Urinary bladder (tissue), 4 donors: ENCODE measurements around the gene SORT1. TPM values are rescaled to one million over a fixed set of nuclear protein-coding genes. Genes with fewer than 3 reads are reported as not detected.

ENCODE experiments used
- DNase-seq: peaks from one replicate; pipeline ENCODE4 v3.0.0-alpha.2; 2015; ENCODE audit errors: extremely low spot score
- H3K27ac ChIP-seq: one replicate; pipeline ENCODE4 v1.5.1; 2013; ENCODE audit warnings: low read depth, mild to moderate bottlenecking, moderate library complexity
- H3K36me3 ChIP-seq: one replicate; pipeline ENCODE4 v1.6.1; 2013; ENCODE audit warnings: mild to moderate bottlenecking, moderate library complexity; ENCODE audit not compliant: insufficient read depth
- H3K4me1 ChIP-seq: one replicate; pipeline ENCODE4 v1.6.1; 2013; ENCODE audit warnings: mild to moderate bottlenecking, moderate library complexity; ENCODE audit not compliant: insufficient read depth
- H3K4me3 ChIP-seq: one replicate; pipeline ENCODE4 v1.5.1; 2013; ENCODE audit warnings: low read depth, low read length
- WGBS: extraction: QIAGEN DNeasy Blood & Tissue Kit; methylation state at CpG from one replicate; pipeline ENCODE4 v1.1.7; 2013; 5-methylcytosine and 5-hydroxymethylcytosine counted together
- polyA plus RNA-seq: library from polyadenylated mRNA; stranded (reverse); fragments of 200-250 nt; gene quantifications from one replicate; pipeline ENCODE4 v1.2.3, GENCODE V29; 2013
- total RNA-seq: library from RNA; depleted of rRNA; stranded (reverse); fragments of >200 nt; gene quantifications from one replicate; pipeline ENCODE4 v1.2.3, GENCODE V29; 2014
- donor health status: healthy with polysubstance abuse.
- donor health status: healthy.

Gene SORT1
- total and polyA plus RNA-seq, 2 donors = 26.5 to 30.6 TPM

DNA sequence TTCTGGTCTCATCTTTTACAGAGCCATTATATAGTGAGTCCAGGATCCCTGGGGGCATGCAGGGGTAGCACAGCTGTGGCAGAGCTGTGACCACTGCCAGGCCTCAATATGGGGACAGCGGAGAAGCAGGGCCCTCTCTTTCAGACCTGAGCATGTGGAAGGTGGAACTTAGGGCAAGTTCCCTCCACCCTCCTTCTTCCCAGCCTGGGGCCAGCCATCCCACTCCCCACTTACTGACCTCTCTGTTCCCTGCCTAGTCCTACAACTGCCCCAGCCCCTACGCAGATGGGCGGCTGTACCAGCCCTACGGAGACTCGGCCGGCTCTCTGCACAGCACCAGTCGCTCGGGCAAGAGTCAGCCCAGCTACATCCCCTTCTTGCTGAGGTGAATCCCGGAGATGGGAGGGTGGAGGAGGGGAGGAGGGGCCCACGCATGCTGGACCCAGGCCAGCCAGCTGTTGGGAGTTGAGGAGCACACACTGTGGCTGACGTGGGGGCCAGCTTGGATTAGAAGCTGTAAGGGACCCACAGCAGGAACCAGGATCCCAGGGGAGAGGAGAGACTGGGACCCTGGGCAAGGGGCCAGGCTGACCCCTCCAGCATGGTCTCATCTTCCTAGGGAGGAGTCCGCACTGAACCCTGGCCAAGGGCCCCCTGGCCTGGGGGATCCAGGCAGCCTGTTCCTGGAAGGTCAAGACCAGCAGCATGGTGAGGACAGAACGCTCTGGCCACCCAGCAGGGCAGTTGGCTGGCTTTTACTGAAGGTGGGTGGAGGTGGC is 125.5 kb downstream of the SORT1 start:
- H3K4me3 ChIP-seq = no peak overlapping the region
- H3K27ac ChIP-seq = no peak overlapping the region
- no peaks in the 10 kb centered on the region for H3K4me1 ChIP-seq
- no peak for DNase-seq
- no peaks in the 10 kb centered on the region for H3K36me3 ChIP-seq
- 80% methylated on average over 13 of the region's 13 CpGs for WGBS

DNA sequence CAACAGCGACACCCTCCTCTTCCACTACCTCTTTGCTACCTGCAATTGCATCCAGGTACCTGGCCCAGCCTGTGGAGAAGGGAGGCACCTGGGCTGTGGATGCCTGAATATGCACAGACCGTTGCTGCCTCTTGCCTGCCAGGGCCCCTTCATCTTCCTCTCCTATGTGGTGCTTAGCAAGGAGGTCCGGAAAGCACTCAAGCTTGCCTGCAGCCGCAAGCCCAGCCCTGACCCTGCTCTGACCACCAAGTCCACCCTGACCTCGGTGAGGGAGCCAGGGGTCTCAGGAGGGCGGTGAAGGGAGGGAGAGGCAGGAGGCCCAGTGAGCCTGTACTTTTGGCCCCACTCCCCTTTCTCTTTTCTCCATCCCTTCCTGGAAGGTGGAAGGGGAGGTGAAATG is 126.3 kb downstream of the SORT1 start:
- Histone ChIP-seq H3K27ac (no peak overlapping the region), H3K4me3 (no peak overlapping the region), H3K36me3 (no peaks in the 10 kb centered on the region), H3K4me1 (no peaks in the 10 kb centered on the region)
- no peak for DNase-seq
- WGBS = 88% methylated on average over 6 of the region's 6 CpGs

DNA sequence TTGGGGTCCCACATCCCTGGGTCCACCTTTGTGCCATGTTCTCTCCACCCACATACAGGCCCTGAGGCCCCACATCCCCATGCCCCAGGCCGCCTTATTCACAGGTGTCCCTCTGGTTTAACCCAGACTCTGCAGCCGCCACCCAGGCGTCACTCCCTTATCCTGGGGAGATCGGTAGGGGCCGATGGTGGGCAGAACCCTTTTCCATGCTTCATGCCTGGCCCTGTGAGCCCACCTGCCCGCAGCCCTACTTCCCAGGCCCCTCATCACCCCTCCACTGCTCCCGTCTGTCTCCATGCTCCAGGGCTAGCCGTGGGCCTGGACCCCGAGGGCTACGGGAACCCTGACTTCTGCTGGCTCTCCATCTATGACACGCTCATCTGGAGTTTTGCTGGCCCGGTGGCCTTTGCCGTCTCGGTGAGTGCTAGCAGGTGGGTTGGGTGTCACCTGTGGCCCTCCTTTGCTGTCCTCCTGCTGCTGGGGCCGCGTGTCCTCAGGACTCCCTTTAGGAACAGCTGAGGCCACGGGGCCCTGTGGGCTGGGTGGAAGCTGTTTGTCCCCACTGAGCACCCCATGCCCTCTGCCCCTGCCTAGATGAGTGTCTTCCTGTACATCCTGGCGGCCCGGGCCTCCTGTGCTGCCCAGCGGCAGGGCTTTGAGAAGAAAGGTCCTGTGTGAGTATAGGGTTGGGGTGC is 126.9 kb downstream of the SORT1 start:
- Histone ChIP-seq H3K27ac (no peak overlapping the region), H3K4me1 (no peaks in the 10 kb centered on the region), H3K4me3 (no peak overlapping the region), H3K36me3 (no peaks in the 10 kb centered on the region)
- 95% methylated on average over 20 of the region's 20 CpGs for WGBS
- no peak for DNase-seq

DNA sequence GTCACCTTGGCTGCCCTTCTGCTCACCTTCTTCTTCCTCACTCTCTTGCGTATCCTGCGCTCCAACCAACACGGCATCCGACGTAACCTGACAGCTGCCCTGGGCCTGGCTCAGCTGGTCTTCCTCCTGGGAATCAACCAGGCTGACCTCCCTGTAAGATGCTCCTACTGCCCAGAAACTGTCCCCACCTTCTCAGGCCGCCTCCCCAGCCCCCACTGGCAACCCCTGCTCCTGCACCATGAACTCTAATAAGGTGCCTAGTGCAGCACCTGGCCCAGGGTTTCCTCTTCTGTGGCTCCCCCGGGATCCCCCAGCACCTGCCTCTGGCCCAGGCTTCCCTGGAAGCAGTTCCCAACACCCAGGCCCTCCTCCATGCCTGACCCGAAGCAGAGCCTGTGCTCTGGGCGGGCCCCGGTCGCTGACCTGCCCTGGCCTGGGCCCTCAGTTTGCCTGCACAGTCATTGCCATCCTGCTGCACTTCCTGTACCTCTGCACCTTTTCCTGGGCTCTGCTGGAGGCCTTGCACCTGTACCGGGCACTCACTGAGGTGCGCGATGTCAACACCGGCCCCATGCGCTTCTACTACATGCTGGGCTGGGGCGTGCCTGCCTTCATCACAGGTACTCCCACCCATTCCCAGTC is 127.6 kb downstream of the SORT1 start:
- no peak for DNase-seq
- Histone ChIP-seq H3K4me1 (no peaks in the 10 kb centered on the region), H3K36me3 (no peaks in the 10 kb centered on the region), H3K27ac (no peak overlapping the region), H3K4me3 (no peak overlapping the region)
- 95% methylated on average over 17 of the region's 17 CpGs for WGBS

DNA sequence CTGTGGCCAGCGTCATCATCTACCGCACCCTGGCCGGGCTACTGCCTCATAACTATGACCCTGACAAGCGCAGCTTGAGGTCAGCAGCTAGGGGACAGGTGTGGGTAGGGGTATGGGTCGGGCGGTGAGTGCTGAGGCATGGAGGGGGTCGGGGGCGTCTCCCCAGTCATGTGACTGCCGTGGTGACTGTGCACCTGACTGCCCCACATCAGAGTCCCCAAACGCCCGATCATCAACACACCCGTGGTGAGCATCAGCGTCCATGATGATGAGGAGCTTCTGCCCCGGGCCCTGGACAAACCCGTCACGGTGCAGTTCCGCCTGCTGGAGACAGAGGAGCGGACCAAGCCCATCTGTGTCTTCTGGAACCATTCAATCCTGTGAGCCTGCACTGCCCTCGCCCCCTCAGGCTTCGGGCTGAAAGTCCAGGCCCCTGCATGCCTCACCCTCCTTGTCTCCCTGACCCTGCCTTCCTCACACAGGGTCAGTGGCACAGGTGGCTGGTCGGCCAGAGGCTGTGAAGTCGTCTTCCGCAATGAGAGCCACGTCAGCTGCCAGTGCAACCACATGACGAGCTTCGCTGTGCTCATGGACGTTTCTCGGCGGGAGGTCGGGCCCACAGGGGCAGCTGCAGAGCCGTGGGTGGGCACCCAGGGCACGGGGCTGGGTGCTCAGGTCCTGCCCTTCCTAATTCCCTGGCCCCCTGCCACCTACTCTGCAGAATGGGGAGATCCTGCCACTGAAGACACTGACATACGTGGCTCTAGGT is 128.3 kb downstream of the SORT1 start:
- no peak overlapping the region for H3K4me3 ChIP-seq
- no peak overlapping the region for H3K27ac ChIP-seq
- H3K4me1 ChIP-seq = no peaks in the 10 kb centered on the region
- WGBS = 91% methylated on average over 33 of the region's 33 CpGs
- no peaks in the 10 kb centered on the region for H3K36me3 ChIP-seq
- no peak for DNase-seq

DNA sequence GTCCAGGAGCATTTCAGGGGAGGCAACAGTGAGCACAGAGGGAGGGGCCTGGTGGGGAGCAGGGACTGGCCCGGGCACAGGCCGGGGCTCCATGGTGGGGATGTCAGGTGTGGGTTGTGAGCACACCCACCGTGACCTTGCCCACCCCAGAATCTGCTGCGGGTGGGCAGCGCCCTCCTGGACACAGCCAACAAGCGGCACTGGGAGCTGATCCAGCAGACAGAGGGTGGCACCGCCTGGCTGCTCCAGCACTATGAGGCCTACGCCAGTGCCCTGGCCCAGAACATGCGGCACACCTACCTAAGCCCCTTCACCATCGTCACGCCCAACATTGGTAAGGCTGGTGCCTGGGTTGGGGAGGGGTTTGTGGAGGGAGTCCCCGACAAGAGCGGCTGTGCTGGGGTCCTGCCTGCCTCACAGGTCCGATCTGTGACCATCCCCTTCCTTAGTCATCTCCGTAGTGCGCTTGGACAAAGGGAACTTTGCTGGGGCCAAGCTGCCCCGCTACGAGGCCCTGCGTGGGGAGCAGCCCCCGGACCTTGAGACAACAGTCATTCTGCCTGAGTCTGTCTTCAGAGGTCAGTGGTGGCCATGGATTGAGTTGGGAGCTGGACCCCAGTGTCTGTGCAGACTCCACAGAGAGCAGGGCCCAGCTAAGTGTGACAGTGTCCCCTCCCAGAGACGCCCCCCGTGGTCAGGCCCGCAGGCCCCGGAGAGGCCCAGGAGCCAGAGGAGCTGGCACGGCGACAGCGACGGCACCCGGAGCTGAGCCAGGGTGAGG is 129.1 kb downstream of the SORT1 start:
- no peak overlapping the region for H3K27ac ChIP-seq
- WGBS = 92% methylated on average over 29 of the region's 29 CpGs
- no peaks in the 10 kb centered on the region for H3K4me1 ChIP-seq
- no peaks in the 10 kb centered on the region for H3K36me3 ChIP-seq
- H3K4me3 ChIP-seq = no peak overlapping the region
- no peak for DNase-seq

DNA sequence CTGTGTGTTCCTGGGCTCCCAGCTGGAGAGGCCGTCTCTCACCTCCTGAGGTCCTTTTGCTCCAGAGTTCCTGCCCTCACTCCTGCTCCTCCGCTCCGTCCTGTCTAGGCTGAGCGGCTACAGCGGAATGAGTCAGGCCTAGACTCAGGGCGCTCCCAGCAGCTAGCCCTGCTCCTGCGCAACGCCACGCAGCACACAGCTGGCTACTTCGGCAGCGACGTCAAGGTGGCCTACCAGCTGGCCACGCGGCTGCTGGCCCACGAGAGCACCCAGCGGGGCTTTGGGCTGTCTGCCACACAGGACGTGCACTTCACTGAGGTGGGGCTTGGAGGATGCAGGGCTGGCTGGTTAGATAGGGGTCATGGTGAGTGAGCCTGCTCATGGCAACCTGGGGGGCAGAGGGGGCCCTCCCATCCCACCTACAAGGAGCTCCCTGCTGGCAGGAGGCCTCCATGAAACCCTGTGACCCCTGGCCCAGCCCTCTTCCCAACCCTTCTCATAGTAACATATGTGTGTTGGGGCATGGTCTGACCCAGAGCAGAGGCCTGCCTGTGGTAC is 129.9 kb downstream of the SORT1 start:
- H3K4me1 ChIP-seq = no peaks in the 10 kb centered on the region
- no peak for DNase-seq
- 93% methylated on average over 17 of the region's 17 CpGs for WGBS
- no peak overlapping the region for H3K4me3 ChIP-seq
- H3K27ac ChIP-seq = no peak overlapping the region
- H3K36me3 ChIP-seq = no peaks in the 10 kb centered on the region

DNA sequence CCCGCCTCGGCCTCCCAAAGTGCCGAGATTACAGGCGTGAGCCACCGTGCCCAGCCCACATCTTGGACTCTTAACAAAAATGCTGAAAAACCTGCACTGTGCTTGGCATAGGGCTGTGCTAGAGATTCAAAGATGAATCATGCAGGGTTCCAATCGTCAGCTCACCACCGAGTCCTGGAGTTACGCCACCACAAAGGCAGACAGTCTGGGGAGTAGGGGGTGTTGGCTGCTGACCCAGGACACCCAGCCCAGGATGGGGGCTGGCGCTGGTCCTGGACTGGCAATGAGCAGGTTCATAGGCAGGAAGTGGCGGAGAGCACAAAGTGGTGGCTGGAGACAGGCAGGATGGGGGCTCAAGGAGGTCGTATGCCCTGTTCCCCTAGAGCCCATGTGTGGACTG is 130.8 kb downstream of the SORT1 start:
- no peak for DNase-seq
- Histone ChIP-seq H3K36me3 (no peaks in the 10 kb centered on the region), H3K4me1 (no peaks in the 10 kb centered on the region), H3K4me3 (no peak overlapping the region), H3K27ac (no peak overlapping the region)
- WGBS = 85% methylated on average over 11 of the region's 11 CpGs

DNA sequence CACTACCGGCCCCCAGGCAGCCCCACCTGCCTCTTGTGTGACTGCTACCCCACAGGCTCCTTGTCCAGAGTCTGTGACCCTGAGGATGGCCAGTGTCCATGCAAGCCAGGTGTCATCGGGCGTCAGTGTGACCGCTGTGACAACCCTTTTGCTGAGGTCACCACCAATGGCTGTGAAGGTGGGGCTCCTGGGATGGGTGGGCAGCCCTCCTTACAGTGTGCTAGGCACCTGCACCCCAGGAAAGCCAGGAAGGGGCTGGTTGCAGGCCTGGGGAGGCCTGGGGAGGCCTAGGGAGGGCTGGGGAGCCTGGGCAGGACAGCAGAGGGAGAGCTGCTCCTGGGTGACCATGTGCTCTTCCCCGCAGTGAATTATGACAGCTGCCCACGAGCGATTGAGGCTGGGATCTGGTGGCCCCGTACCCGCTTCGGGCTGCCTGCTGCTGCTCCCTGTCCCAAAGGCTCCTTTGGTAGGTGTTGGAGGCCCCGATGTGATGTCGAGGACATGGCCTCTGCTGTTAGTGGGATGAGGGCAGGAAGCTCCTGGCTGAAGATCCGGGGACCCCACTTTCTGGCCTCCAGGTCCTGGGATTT is 131.9 kb downstream of the SORT1 start:
- no peak overlapping the region for H3K4me3 ChIP-seq
- no peaks in the 10 kb centered on the region for H3K4me1 ChIP-seq
- 95% methylated on average over 13 of the region's 13 CpGs for WGBS
- no peaks in the 10 kb centered on the region for H3K36me3 ChIP-seq
- H3K27ac ChIP-seq = no peak overlapping the region
- no peak for DNase-seq

DNA sequence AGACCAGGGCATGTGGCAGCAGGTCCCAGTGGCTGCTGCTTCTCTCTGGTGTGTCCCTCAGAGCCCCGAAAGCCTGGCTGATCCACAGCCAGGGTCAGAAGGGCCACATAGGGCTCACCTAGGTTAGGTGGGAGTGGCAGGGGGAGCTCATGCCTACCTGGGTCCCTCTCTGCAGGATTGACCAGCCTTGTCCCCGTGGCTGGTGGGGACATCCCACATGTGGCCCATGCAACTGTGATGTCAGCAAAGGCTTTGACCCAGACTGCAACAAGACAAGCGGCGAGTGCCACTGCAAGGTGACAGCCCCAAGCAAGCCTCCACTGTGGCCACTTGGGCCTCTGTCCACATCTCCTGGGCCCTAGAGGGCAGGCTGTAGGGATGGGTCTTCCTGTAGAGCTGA is 132.7 kb downstream of the SORT1 start:
- no peak overlapping the region for H3K4me3 ChIP-seq
- no peak for DNase-seq
- 95% methylated on average over 4 of the region's 4 CpGs for WGBS
- H3K36me3 ChIP-seq = no peaks in the 10 kb centered on the region
- H3K27ac ChIP-seq = no peak overlapping the region
- no peaks in the 10 kb centered on the region for H3K4me1 ChIP-seq

DNA sequence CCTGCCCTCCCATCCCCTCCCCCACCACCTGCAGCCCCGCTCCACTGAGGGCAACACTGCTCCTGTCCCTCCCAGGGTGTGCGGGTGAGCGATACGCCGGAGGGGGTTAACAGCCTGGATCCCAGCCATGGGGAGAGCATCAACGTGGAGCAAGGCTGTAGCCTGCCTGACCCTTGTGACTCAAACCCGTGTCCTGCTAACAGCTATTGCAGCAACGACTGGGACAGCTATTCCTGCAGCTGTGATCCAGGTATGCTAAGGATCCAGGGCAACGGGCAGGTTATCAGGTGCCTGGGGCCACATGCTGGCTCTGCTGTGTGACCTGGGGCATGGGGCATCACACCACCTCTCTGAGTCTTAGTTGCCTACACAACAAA is 133.4 kb downstream of the SORT1 start:
- WGBS = 80% methylated on average over 9 of the region's 9 CpGs
- Histone ChIP-seq H3K4me3 (no peak overlapping the region), H3K27ac (no peak overlapping the region), H3K4me1 (no peaks in the 10 kb centered on the region), H3K36me3 (no peaks in the 10 kb centered on the region)
- no peak for DNase-seq

DNA sequence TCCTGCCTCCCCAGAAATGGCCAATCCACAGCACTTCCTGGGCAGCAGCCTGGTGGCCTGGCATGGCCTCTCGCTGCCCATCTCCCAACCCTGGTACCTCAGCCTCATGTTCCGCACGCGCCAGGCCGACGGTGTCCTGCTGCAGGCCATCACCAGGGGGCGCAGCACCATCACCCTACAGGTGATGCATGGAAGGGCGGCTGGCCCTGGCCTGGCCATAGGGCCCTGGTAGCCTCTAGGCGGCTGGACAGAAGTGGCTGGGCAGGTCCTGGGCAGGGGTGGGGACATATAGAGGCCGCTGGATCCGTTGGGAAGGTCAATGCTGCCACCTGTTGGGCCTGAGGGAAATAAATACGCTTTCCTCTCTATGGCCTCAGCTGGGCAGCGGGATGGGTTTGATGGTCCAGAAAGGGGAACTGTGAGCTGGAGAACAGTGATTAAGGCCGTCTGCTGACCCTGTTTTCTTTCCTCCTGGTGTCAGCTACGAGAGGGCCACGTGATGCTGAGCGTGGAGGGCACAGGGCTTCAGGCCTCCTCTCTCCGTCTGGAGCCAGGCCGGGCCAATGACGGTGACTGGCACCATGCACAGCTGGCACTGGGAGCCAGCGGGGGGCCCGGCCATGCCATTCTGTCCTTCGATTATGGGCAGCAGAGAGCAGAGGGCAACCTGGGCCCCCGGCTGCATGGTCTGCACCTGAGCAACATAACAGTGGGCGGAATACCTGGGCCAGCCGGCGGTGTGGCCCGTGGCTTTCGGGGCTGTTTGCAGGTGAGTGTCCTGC is 133.9 kb downstream of the SORT1 start:
- Histone ChIP-seq H3K4me1 (no peaks in the 10 kb centered on the region), H3K4me3 (no peak overlapping the region), H3K27ac (no peak overlapping the region), H3K36me3 (no peaks in the 10 kb centered on the region)
- 52% methylated on average over 29 of the region's 29 CpGs for WGBS
- peak; percentile 28 for DNase-seq
